ENCODE results near the gene COL18A1.

COL18A1 gene

GRCh38 chr21:45373991-45374816, 30.8 kb upstream of the COL18A1 start:
- Histone ChIP-seq H3K4me1 (ENCODE audit: low read length) (no peaks in the 10 kb centered on the region), H3K4me3 (ENCODE audit: low read length) (no peak overlapping the region), H3K79me2 (ENCODE audit: low read length) (no peaks in the 10 kb centered on the region), H3K9me3 (ENCODE audit: insufficient read depth, low read length) (no peaks in the 10 kb centered on the region), H3K4me2 (ENCODE audit: low read length) (no peak overlapping the region), H3K9ac (ENCODE audit: low read length) (no peak overlapping the region), H3K36me3 (replicated peaks; ENCODE audit: low read depth, low read length) (no peaks in the 10 kb centered on the region), H4K20me1 (ENCODE audit: insufficient read depth, low read length) (no peaks in the 10 kb centered on the region), H3K27ac (ENCODE audit: low read length) (no peak overlapping the region), H3K27me3 (ENCODE audit: low read depth, low read length) (peaks cover 13% of the 10 kb centered on the region; the same call in 1 of the 2 replicates), H2AFZ (ENCODE audit: low read depth, low read length) (no peak overlapping the region)
- no peak for TF ChIP-seq EZH2phosphoT487 (IDR thresholded peaks at IDR 0.05; ENCODE audit: low read depth)
- no peak for TF ChIP-seq CTCF (IDR thresholded peaks at IDR 0.05; ENCODE audit: low read depth, low read length)

GRCh38 chr21:45374826-45375455, 30.0 kb upstream of the COL18A1 start:
- Histone ChIP-seq H2AFZ (ENCODE audit: low read depth, low read length) (no peak overlapping the region), H3K4me2 (ENCODE audit: low read length) (no peak overlapping the region), H3K9ac (ENCODE audit: low read length) (no peak overlapping the region), H3K4me1 (ENCODE audit: low read length) (no peaks in the 10 kb centered on the region), H3K4me3 (ENCODE audit: low read length) (no peak overlapping the region), H3K27ac (ENCODE audit: low read length) (no peak overlapping the region), H3K36me3 (replicated peaks; ENCODE audit: low read depth, low read length) (no peaks in the 10 kb centered on the region), H4K20me1 (ENCODE audit: insufficient read depth, low read length) (no peaks in the 10 kb centered on the region), H3K9me3 (ENCODE audit: insufficient read depth, low read length) (no peaks in the 10 kb centered on the region), H3K79me2 (ENCODE audit: low read length) (no peaks in the 10 kb centered on the region), H3K27me3 (ENCODE audit: low read depth, low read length) (peaks cover 13% of the 10 kb centered on the region; the same call in 1 of the 2 replicates)
- no peak for TF ChIP-seq CTCF (IDR thresholded peaks at IDR 0.05; ENCODE audit: low read depth, low read length)
- no peak for TF ChIP-seq EZH2phosphoT487 (IDR thresholded peaks at IDR 0.05; ENCODE audit: low read depth)

GRCh38 chr21:45376459-45377324, 28.3 kb upstream of the COL18A1 start:
- Histone ChIP-seq H3K27me3 (ENCODE audit: low read depth, low read length) (peaks cover 13% of the 10 kb centered on the region; the same call in 1 of the 2 replicates), H4K20me1 (ENCODE audit: insufficient read depth, low read length) (no peaks in the 10 kb centered on the region), H2AFZ (ENCODE audit: low read depth, low read length) (no peak overlapping the region), H3K9me3 (ENCODE audit: insufficient read depth, low read length) (no peaks in the 10 kb centered on the region), H3K4me3 (ENCODE audit: low read length) (no peak overlapping the region), H3K4me2 (ENCODE audit: low read length) (no peak overlapping the region), H3K79me2 (ENCODE audit: low read length) (no peaks in the 10 kb centered on the region), H3K4me1 (ENCODE audit: low read length) (no peaks in the 10 kb centered on the region), H3K27ac (ENCODE audit: low read length) (no peak overlapping the region), H3K36me3 (replicated peaks; ENCODE audit: low read depth, low read length) (no peaks in the 10 kb centered on the region), H3K9ac (ENCODE audit: low read length) (no peak overlapping the region)
- TF ChIP-seq CTCF (IDR thresholded peaks at IDR 0.05; ENCODE audit: low read depth, low read length) (no peak), EZH2phosphoT487 (IDR thresholded peaks at IDR 0.05; ENCODE audit: low read depth) (no peak)

Measured in OCI-LY3 (cell line).